ENCODE results near the gene EML5. TPM values are rescaled to one million over a fixed set of nuclear protein-coding genes. Genes with fewer than 3 reads are reported as not detected.

The EML5 gene
- total RNA-seq, 4 donors from 2014 or later, result 2.7 to 3.7 (median 3.7) TPM

GRCh38 chr14:88598097-88598675 lies 194.6 kb downstream of the EML5 start:
- intact Hi-C loops (cut with DNase I), result no loop called here
- Histone ChIP-seq H3K9me3 (no peaks in the 10 kb centered on the region), H3K4me1 (no peaks in the 10 kb centered on the region), H3K27me3 (no peaks in the 10 kb centered on the region), H3K27ac (replicated peaks in 1 of 4) (no peak overlapping the region), H3K36me3 (peaks cover 47 to 99% (median 75%) of the 10 kb centered on the region in 4 donors), H3K4me3 (no peak overlapping the region)
- WGBS, result 78% methylated on average over 2 of the region's 2 CpGs
- no peak for DNase-seq (ENCODE audit: extremely low spot score)
- TF ChIP-seq EP300 (IDR thresholded peaks at IDR 0.05) (no peak), POLR2AphosphoS5 (IDR thresholded peaks at IDR 0.05) (no peak), CTCF (IDR thresholded peaks at IDR 0.05) (no peak), POLR2A (IDR thresholded peaks at IDR 0.05; ENCODE audit: low read depth) (no peak)

GRCh38 chr14:88597601-88598000 lies 195.2 kb downstream of the EML5 start:
- peaks cover 0 to under 1% (median under 1%) of the 10 kb centered on the region in 4 donors for H3K4me1 ChIP-seq
- no peak for DNase-seq (ENCODE audit: extremely low spot score)
- WGBS, result 86% methylated on average over 4 of the region's 4 CpGs
- intact Hi-C loops (cut with DNase I), result no loop called here
- H3K9me3 ChIP-seq, result no peaks in the 10 kb centered on the region
- H3K36me3 ChIP-seq, result peaks cover 42 to 99% (median 69%) of the 10 kb centered on the region in 4 donors
- TF ChIP-seq POLR2AphosphoS5 (IDR thresholded peaks at IDR 0.05) (no peak), CTCF (IDR thresholded peaks at IDR 0.05) (no peak), EP300 (IDR thresholded peaks at IDR 0.05) (no peak), POLR2A (IDR thresholded peaks at IDR 0.05; ENCODE audit: low read depth) (no peak)
- no peaks in the 10 kb centered on the region for H3K27me3 ChIP-seq
- no peak overlapping the region for H3K27ac ChIP-seq (replicated peaks in 1 of 4)
- no peak overlapping the region for H3K4me3 ChIP-seq

- Histone ChIP-seq H3K27me3 (no peaks in the 10 kb centered on the region), H3K36me3 (peaks cover 36 to 95% (median 64%) of the 10 kb centered on the region in 4 donors), H3K27ac (replicated peaks in 1 of 4) (no peak overlapping the region), H3K4me3 (no peak overlapping the region), H3K9me3 (no peaks in the 10 kb centered on the region), H3K4me1 (peaks cover 0 to 6% (median 5%) of the 10 kb centered on the region in 4 donors)
- WGBS, result 95% methylated on average over 4 of the region's 4 CpGs
- no peak for DNase-seq (ENCODE audit: extremely low spot score)
- intact Hi-C loops (cut with DNase I), result no loop called here
- TF ChIP-seq CTCF (IDR thresholded peaks at IDR 0.05), result no peak
- TF ChIP-seq POLR2A (IDR thresholded peaks at IDR 0.05; ENCODE audit: low read depth), result no peak
- TF ChIP-seq EP300 (IDR thresholded peaks at IDR 0.05), result no peak
- no peak for TF ChIP-seq POLR2AphosphoS5 (IDR thresholded peaks at IDR 0.05)
Observed at GRCh38 chr14:88597038-88597437, 195.7 kb downstream of the EML5 start.

- 0% methylated on average over 1 of the region's 1 CpG for WGBS
- no peak for TF ChIP-seq POLR2A (IDR thresholded peaks at IDR 0.05; ENCODE audit: low read depth)
- Histone ChIP-seq H3K27ac (replicated peaks in 1 of 4) (peak overlapping the region in 3 of 4 donors; percentile 34 to 60 (median 51)), H3K4me3 (no peak overlapping the region), H3K27me3 (no peaks in the 10 kb centered on the region), H3K4me1 (peaks cover 0 to 33% (median 32%) of the 10 kb centered on the region in 4 donors), H3K36me3 (peaks cover 18 to 79% (median 53%) of the 10 kb centered on the region in 4 donors), H3K9me3 (no peaks in the 10 kb centered on the region)
- intact Hi-C loops (cut with DNase I), result no loop called here
- no peak for DNase-seq (ENCODE audit: extremely low spot score)
Observed at GRCh38 chr14:88592031-88592430, 200.7 kb downstream of the EML5 start.

GRCh38 chr14:88590173-88590572 lies 202.6 kb downstream of the EML5 start:
- TF ChIP-seq POLR2AphosphoS5 (IDR thresholded peaks at IDR 0.05) (peak in 1 of 2 donors; percentile 34), POLR2A (IDR thresholded peaks at IDR 0.05; ENCODE audit: low read depth) (no peak)
- Histone ChIP-seq H3K27ac (replicated peaks in 1 of 4) (peak overlapping the region; percentile 34 to 68 (median 56)), H3K27me3 (no peaks in the 10 kb centered on the region), H3K9me3 (no peaks in the 10 kb centered on the region), H3K4me3 (no peak overlapping the region), H3K4me1 (peaks cover 0 to 33% (median 32%) of the 10 kb centered on the region in 4 donors), H3K36me3 (peaks cover 15 to 79% (median 58%) of the 10 kb centered on the region in 4 donors)
- 37% methylated on average over 4 of the region's 4 CpGs for whole genome bisulfite sequencing
- intact Hi-C loops (cut with DNase I), result no loop called here
- DNase-seq (ENCODE audit: extremely low spot score), result no peak
